Fibroblast of villous mesenchyme (primary cell): Measurements from ENCODE around the gene CDH13. TPM values are rescaled to one million over a fixed set of nuclear protein-coding genes. Genes with fewer than 3 reads are reported as not detected.

ENCODE experiments used
- DNase-seq: peaks from one replicate; pipeline ENCODE4 v3.0.0-alpha.2; 2010; ENCODE audit warnings: low read depth
- H3K4me3 ChIP-seq: 2 replicates; pipeline ENCODE4 v1.5.1; 2011; ENCODE audit warnings: low read depth, mild to moderate bottlenecking, low read length
- CTCF ChIP-seq: IDR thresholded peaks from 2 replicates; pipeline ENCODE4 v1.5.1; 2012; ENCODE audit warnings: low read depth, mild to moderate bottlenecking, low read length; ENCODE audit not compliant: insufficient read depth
- total RNA-seq: library from RNA; depleted of rRNA; stranded (reverse); fragments of >200 nt; gene quantifications from 2 replicates; pipeline ENCODE4 v1.2.3, GENCODE V29; 2012

CDH13 gene
- total RNA-seq, 1 donor, result 47.5 TPM

DNA sequence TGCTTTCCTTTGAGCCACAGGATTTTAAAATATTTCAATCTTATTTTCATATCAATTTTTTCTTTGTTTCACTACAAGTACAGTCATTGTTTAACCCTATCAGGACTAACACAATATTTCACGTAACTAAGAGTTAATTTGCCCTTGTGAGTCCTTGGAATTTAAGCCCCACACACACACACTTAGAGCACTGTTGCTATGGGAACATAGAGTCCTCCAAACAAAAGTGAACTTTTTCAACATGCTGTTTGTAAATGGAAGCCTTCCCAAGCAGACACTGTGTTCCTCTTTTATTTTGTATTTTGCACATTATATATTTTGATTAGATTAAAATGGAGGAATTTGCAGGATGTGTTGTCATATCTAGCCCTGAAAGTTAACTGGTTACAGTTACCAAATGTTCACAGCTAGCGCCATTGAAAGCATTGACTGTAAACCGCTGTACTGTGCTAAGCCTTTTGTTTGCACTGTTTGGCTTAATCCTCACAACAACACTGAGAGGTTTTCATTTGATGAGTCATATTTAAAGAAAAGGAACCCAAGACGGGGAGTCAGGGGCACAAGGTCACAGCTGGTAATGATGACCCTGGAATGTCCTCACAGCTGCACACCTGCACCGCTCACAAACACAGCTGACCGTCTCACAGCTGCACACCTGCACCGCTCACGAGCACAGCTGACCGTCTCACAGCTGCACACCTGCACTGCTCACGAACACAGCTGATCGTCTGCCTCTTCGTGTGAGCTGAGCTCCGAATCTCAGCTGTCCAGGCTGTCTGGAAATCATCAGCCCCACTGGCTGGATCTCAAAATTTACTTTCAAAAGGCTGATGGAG, 1187.3 kb downstream of the CDH13 start:
- TF ChIP-seq CTCF, result no peak
- DNase-seq, result peak; percentile 81
- no peak overlapping the region for H3K4me3 ChIP-seq

GRCh38 chr16:83814659-83814985, 1187.9 kb downstream of the CDH13 start:
- no peak for TF ChIP-seq CTCF
- no peak for DNase-seq
- no peak overlapping the region for H3K4me3 ChIP-seq

- H3K4me3 ChIP-seq, result no peak overlapping the region
- no peak for DNase-seq
- TF ChIP-seq CTCF, result no peak
Observed at GRCh38 chr16:83817022-83817421, 1190.3 kb downstream of the CDH13 start.

DNA sequence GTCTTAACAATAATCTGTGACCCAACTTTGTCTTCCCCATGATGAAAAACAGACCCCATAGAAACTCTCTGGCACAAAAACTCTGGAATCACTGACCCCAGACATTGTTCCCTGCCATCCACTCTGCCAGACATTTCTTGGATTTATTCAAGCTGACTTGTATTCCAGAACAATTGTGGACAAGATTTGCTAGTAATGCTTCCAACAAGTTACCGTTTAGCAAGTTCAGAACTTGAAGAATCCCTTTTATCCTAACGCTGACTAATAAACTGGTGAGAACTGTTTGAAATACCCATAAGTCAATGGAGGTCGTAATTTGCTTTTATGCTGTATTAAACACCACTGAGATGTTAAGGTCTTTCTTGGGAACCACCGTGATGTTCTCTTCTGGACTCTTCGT, 1191.5 kb downstream of the CDH13 start:
- H3K4me3 ChIP-seq, result no peak overlapping the region
- no peak for DNase-seq
- no peak for TF ChIP-seq CTCF

- TF ChIP-seq CTCF, result no peak
- no peak for DNase-seq
- no peak overlapping the region for H3K4me3 ChIP-seq
Observed at GRCh38 chr16:83819361-83819760, 1192.6 kb downstream of the CDH13 start.

- H3K4me3 ChIP-seq, result no peak overlapping the region
- peak; percentile 78 for DNase-seq
- peak; percentile 90 for TF ChIP-seq CTCF
Observed at GRCh38 chr16:83826146-83826913, 1199.6 kb downstream of the CDH13 start.
